HepG2 (cell line): Measurements from ENCODE around the gene CARMIL3. TPM values are rescaled to one million over a fixed set of nuclear protein-coding genes. Genes with fewer than 3 reads are reported as not detected.

ENCODE experiments used
- ATAC-seq: fragments of 200-7000 bp; cut with Tn5 transposase; 3 replicates; pipeline ENCODE4 v1.9.1; 2020; ENCODE audit warnings: mild to moderate bottlenecking, moderate library complexity
- BruUV-seq: library from RNA; stranded (reverse); fragments of 400-500 nt; replicated peaks from 2 replicates; lab custom pipeline; 2021; lab: Mats Ljungman, UMichigan
- CTCF ChIA-PET: fragments of 300-600 bp; formaldehyde crosslinking; extraction: SDS; loops from one replicate; lab custom pipeline; 2021; ENCODE audit warnings: low total read pairs, inconsistent platforms, low intra/inter-chr PET ratio; lab: Yijun Ruan, JAX
- POLR2A ChIA-PET: fragments of 350-600 bp; sonication (Branson Sonifier 250); formaldehyde crosslinking; loops from one replicate; lab custom pipeline; 2020; ENCODE audit warnings: antibody characterized with exemption, inconsistent platforms; lab: Yijun Ruan, JAX
- DNase-seq: peaks from one replicate; pipeline ENCODE4 v3.0.0-alpha.2; 2015; ENCODE audit warnings: low spot score
- FAIRE-seq: peaks from 3 replicates; lab custom pipeline; 2011; peaks lifted over from hg19 to GRCh38; lab: Jason Lieb, UNC
- H2AFZ ChIP-seq: one replicate; pipeline ENCODE4 v1.6.1; 2011; ENCODE audit warnings: low read length, inconsistent platforms
- H3K27ac ChIP-seq: fragments of 300-600 bp; 3 replicates; pipeline ENCODE4 v1.8.0; 2011; ENCODE audit warnings: mixed run types, mild to moderate bottlenecking, mixed read lengths, low read length, inconsistent platforms; ENCODE audit not compliant: insufficient read depth; ENCODE audit errors: extremely low read length
- H3K27me3 ChIP-seq, 2 experiments: fragments of 200-600 bp in 1 of 2; 2 replicates in 1 of 2; 3 replicates in 1 of 2; pipeline versions ENCODE4 v1.6.0 to v1.8.0; 2011; ENCODE audit warnings: low read length in 2 of 2, mild to moderate bottlenecking in 2 of 2, moderate library complexity in 2 of 2, inconsistent platforms in 1 of 2; ENCODE audit not compliant: insufficient read depth in 2 of 2, control insufficient read depth in 1 of 2
- H3K36me3 ChIP-seq, 2 experiments: fragments of 200-600 bp in 1 of 2; replicated peaks in 1 of 2; 2 replicates in 1 of 2; 3 replicates in 1 of 2; pipeline versions ENCODE4 v1.5.1 to v1.8.0; 2011; ENCODE audit warnings: low read length in 2 of 2, inconsistent platforms in 1 of 2; ENCODE audit not compliant: insufficient read depth in 2 of 2, control insufficient read depth in 1 of 2
- H3K4me1 ChIP-seq: 2 replicates; pipeline ENCODE4 v1.5.1; 2012; ENCODE audit warnings: low read length, inconsistent platforms; ENCODE audit not compliant: insufficient read depth
- H3K4me2 ChIP-seq: 2 replicates; pipeline ENCODE4 v1.6.0; 2011; ENCODE audit warnings: low read depth, low read length, inconsistent platforms
- H3K4me3 ChIP-seq, 3 experiments: fragments of 200-600 bp in 1 of 3; sonication (generic), shearing (Covaris generic) in 1 of 3; replicated peaks in 1 of 3; 2 replicates each; pipeline ENCODE4 v1.5.1; 2011 to 2016; ENCODE audit warnings: low read length in 3 of 3, inconsistent platforms in 2 of 3, low read depth in 2 of 3, mild to moderate bottlenecking in 2 of 3, control low read depth in 1 of 3, mixed read lengths in 1 of 3; ENCODE audit not compliant: insufficient read depth in 1 of 3
- H3K79me2 ChIP-seq: one replicate; pipeline ENCODE4 v1.6.1; 2011; ENCODE audit warnings: low read length, inconsistent platforms; ENCODE audit not compliant: insufficient read depth
- H3K9ac ChIP-seq: 2 replicates; pipeline ENCODE4 v1.6.0; 2011; ENCODE audit warnings: mild to moderate bottlenecking, low read depth, low read length, inconsistent platforms; ENCODE audit not compliant: insufficient read depth
- H3K9me3 ChIP-seq: 2 replicates; pipeline ENCODE4 v1.5.1; 2012; ENCODE audit warnings: mild to moderate bottlenecking, low read length
- H4K20me1 ChIP-seq: 2 replicates; pipeline ENCODE4 v1.6.0; 2011; ENCODE audit warnings: inconsistent platforms, mild to moderate bottlenecking, low read length, moderate library complexity; ENCODE audit not compliant: insufficient read depth
- ATF1 ChIP-seq: IDR thresholded peaks from 2 replicates; pipeline ENCODE4 v1.6.1; 2016; ENCODE audit warnings: mild to moderate bottlenecking, control low read depth
- IRF1 ChIP-seq: sonication (generic); formaldehyde crosslinking; IDR thresholded peaks from 2 replicates; pipeline ENCODE4 v1.4.0; 2020; ENCODE audit warnings: low read depth, mild to moderate bottlenecking, missing genetic modification reagents
- SIN3A ChIP-seq: IDR thresholded peaks from 2 replicates; pipeline ENCODE4 v1.6.1; 2011; ENCODE audit warnings: low read depth, mild to moderate bottlenecking, control low read depth, low read length, borderline replicate concordance
- SIN3B ChIP-seq: fragments of 150-350 bp; IDR thresholded peaks from 2 replicates; pipeline ENCODE4 v1.6.1; 2014; ENCODE audit warnings: low read length
- TAF15 ChIP-seq: fragments of 200-400 bp; formaldehyde crosslinking; IDR thresholded peaks from one replicate; pipeline ENCODE4 v1.6.1; 2018; ENCODE audit warnings: mild to moderate bottlenecking, low read depth, low read length; ENCODE audit not compliant: poor library complexity, severe bottlenecking
- ZBTB7A ChIP-seq: sonication (generic); formaldehyde crosslinking; IDR thresholded peaks from 2 replicates; pipeline ENCODE4 v1.8.0; 2022; ENCODE audit warnings: mild to moderate bottlenecking, missing genetic modification reagents
- ZC3H4 ChIP-seq: sonication (generic); formaldehyde crosslinking; IDR thresholded peaks from 2 replicates; pipeline ENCODE4 v1.4.0; 2020; ENCODE audit warnings: missing genetic modification reagents, borderline replicate concordance
- ZFP36 ChIP-seq: fragments of 150-350 bp; IDR thresholded peaks from 2 replicates; pipeline ENCODE4 v1.6.1; 2018; ENCODE audit warnings: borderline replicate concordance, low read length, low read depth; ENCODE audit not compliant: partially characterized antibody
- ZFP62 ChIP-seq: sonication (generic); formaldehyde crosslinking; IDR thresholded peaks from 2 replicates; pipeline ENCODE4 v1.4.0; 2020; ENCODE audit warnings: missing genetic modification reagents
- ZNF557 ChIP-seq: sonication (generic); formaldehyde crosslinking; IDR thresholded peaks from 2 replicates; pipeline ENCODE4 v1.4.0; 2020; ENCODE audit warnings: missing genetic modification reagents
- ZNF567 ChIP-seq: sonication (generic); formaldehyde crosslinking; IDR thresholded peaks from 2 replicates; pipeline ENCODE4 v1.8.1; 2023; ENCODE audit warnings: mild to moderate bottlenecking, missing genetic modification reagents, borderline replicate concordance
- WGBS: methylation state at CpG from one replicate; pipeline ENCODE4 v1.1.6; 2017; ENCODE audit warnings: low lambda C conversion rate; 5-methylcytosine and 5-hydroxymethylcytosine counted together
- in situ Hi-C: cut with HindIII; loops from 2 replicates; pipeline ENCODE4 v1.10.0; 2017; ENCODE audit warnings: low pct_unique_long_range_greater_than_20kb; ENCODE audit not compliant: extremely low pct_ligation_motif_present
- intact Hi-C: fragments of 100-400 bp; cut with micrococcal nuclease; formaldehyde crosslinking; loops from one replicate; pipeline ENCODE4 v1.10.0; 2022; ENCODE audit not compliant: unreplicated experiment
- polyA plus RNA-seq, 8 experiments: library from polyadenylated mRNA; depleted of rRNA in 3 of 8; stranded (reverse) in 7 of 8; unstranded in 1 of 8; fragments of >200 nt; fragmentation: Illumina TruSeq in 4 of 8; extraction: Trizol in 4 of 8; gene quantifications; 2 replicates each; pipeline versions ENCODE4 v1.2.1 to v1.2.3, GENCODE V29; 2011 to 2016; ENCODE audit warnings: low read depth in 4 of 8, missing spikeins in 1 of 8, mixed read lengths in 1 of 8; ENCODE audit not compliant: insufficient read depth in 1 of 8
- total RNA-seq, 5 experiments: library from RNA; depleted of rRNA; stranded (reverse); fragments of >200 nt; fragmentation: Illumina TruSeq; extraction: Trizol; gene quantifications; 2 replicates each; pipeline ENCODE4 v1.2.3, GENCODE V29; 2016; ENCODE audit warnings: low read depth in 1 of 5
- TF ChIP-seq, protein P1 (sequence below): sonication (generic); formaldehyde crosslinking; IDR thresholded peaks from 2 replicates; pipeline ENCODE4 v1.4.0; 2020; ENCODE audit warnings: mild to moderate bottlenecking, low read depth, missing genetic modification reagents

The CARMIL3 gene
- total and polyA plus RNA-seq, 2 of the 13 experiments (the other 11 are each of a cell fraction or from before 2014, with no cell fraction given): 0.27 to 0.55 TPM

GRCh38 chr14:24080888-24081738, 29.3 kb downstream of the CARMIL3 start (continued):
- no peak for TF ChIP-seq TAF15
- peak; percentile 98 for TF ChIP-seq ZNF567 (CRISPR knock-in tag)
- TF ChIP-seq, protein P1, sequence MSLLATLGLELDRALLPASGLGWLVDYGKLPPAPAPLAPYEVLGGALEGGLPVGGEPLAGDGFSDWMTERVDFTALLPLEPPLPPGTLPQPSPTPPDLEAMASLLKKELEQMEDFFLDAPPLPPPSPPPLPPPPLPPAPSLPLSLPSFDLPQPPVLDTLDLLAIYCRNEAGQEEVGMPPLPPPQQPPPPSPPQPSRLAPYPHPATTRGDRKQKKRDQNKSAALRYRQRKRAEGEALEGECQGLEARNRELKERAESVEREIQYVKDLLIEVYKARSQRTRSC (CRISPR knock-in tag): no peak
- no peak for TF ChIP-seq IRF1
- TF ChIP-seq ZC3H4: no peak

DNA sequence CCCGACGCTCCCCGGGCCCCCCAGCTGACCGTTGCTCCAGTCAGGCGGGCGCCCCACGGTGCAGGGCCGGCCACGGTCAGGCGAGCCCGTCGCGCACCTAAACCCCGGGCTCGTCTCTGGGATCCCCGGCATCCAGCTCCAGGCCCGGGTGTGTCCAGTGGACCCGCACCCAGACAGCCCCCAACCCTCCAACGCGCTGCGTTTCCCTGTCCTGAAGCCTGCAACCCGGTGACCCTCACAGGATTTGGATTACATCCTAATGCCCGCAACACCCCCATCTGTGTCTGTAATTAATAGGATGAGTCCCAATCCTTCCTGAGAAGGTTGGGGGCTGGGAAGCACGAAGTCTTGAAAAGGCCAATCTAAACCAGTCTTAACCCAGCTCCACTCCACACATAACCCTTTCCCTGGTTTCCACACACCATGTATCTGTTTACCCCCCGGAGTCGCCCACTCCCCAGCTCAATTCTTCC, 30.0 kb downstream of the CARMIL3 start:
- no peak overlapping the region for H3K9ac ChIP-seq
- no peak overlapping the region for H3K27ac ChIP-seq
- peaks cover 19 to 75% of the 10 kb centered on the region in 2 experiments for H3K27me3 ChIP-seq
- FAIRE-seq (no peak), DNase-seq (no peak), ATAC-seq (no peak; the same call in 2 of the 3 replicates)
- H4K20me1 ChIP-seq: no peaks in the 10 kb centered on the region
- peaks cover 23% of the 10 kb centered on the region for H3K4me1 ChIP-seq
- H3K4me2 ChIP-seq: peak overlapping the region; percentile 87
- H3K4me3 ChIP-seq: peak overlapping the region; percentile 53 to 77 (median 73); a peak in 5 of 6 replicates
- H2AFZ ChIP-seq: no peak overlapping the region
- CTCF ChIA-PET: interaction anchor here (1.3 kb wide), 1 partner anchor 9 kb away, joined by 3 read pairs; no protein-coding TSS in a partner anchor
- no peaks in the 10 kb centered on the region for H3K36me3 ChIP-seq
- POLR2A ChIA-PET: interaction anchor here (0.8 to 4.9 kb wide), 24 partner anchors 9 to 775 kb away, joined by 3 to 131 read pairs (median 6); partner anchors contain the start of genes BCL2L2, CARMIL3, CHMP4A and DCAF11
- WGBS: 13% methylated on average over 17 of the region's 26 CpGs
- no peaks in the 10 kb centered on the region for H3K9me3 ChIP-seq
- BruUV-seq: no TSS peak
- in situ Hi-C loops: no loop called here
- intact Hi-C loops: no loop called here
- H3K79me2 ChIP-seq: no peaks in the 10 kb centered on the region
- TF ChIP-seq SIN3A (0 out of 2 replicates have a peak, but pooled peaks have one; percentile 5), ZBTB7A (no peak), ATF1 (CRISPR knock-in tag) (no peak), ZNF557 (CRISPR knock-in tag) (no peak), SIN3B (no peak), ZFP36 (no peak), ZFP62 (CRISPR knock-in tag) (no peak)
